ENCODE results near the gene ELF2. TPM values are rescaled to one million over a fixed set of nuclear protein-coding genes. Genes with fewer than 3 reads are reported as not detected.
"Not testable (repeated sequence)": the region's sequence is repeated elsewhere in the genome, so short reads cannot be mapped to it uniquely, and the experiment has no call there.

Gene ELF2
- total RNA-seq, 1 experiment from 2014 or later = 21.1 TPM

- DNase-seq (ENCODE audit: low read depth) = no peak
Observed at GRCh38 chr4:139024686-139025085, 152.3 kb downstream of the ELF2 start.

- no peak for DNase-seq (ENCODE audit: low read depth)
Observed at GRCh38 chr4:139022835-139023234, 154.2 kb downstream of the ELF2 start.

GRCh38 chr4:139021071-139021470 lies 155.9 kb downstream of the ELF2 start:
- not testable (repeated sequence) for DNase-seq (ENCODE audit: low read depth)

GRCh38 chr4:139020384-139020783 lies 156.6 kb downstream of the ELF2 start:
- DNase-seq (ENCODE audit: low read depth) = no peak

GRCh38 chr4:139018971-139019758 lies 157.9 kb downstream of the ELF2 start:
- DNase-seq (ENCODE audit: low read depth) = peak; percentile 79

- no peak for DNase-seq (ENCODE audit: low read depth)
Observed at GRCh38 chr4:139018501-139018900, 158.5 kb downstream of the ELF2 start.

- DNase-seq (ENCODE audit: low read depth) = no peak
Observed at GRCh38 chr4:139017861-139018260, 159.2 kb downstream of the ELF2 start.

- DNase-seq (ENCODE audit: low read depth) = peak; percentile 36
Observed at GRCh38 chr4:139015948-139016471, 161.0 kb downstream of the ELF2 start.

GRCh38 chr4:139015269-139015947 lies 161.6 kb downstream of the ELF2 start, which contains the start of gene NOCT:
Gene NOCT (plus strand): TSS chr4:139015781. CDS start chr4:139015982, 201 bp downstream.
- DNase-seq (ENCODE audit: low read depth) = peak; percentile 90

GRCh38 chr4:139014371-139015268 lies 162.4 kb downstream of the ELF2 start:
- peak; percentile 94 for DNase-seq (ENCODE audit: low read depth)

GRCh38 chr4:139011225-139011950 lies 165.6 kb downstream of the ELF2 start:
- no peak for DNase-seq (ENCODE audit: low read depth)

GRCh38 chr4:139009702-139010101 lies 167.3 kb downstream of the ELF2 start:
- DNase-seq (ENCODE audit: low read depth) = no peak

GRCh38 chr4:139008278-139008677 lies 168.7 kb downstream of the ELF2 start:
- not testable (repeated sequence) for DNase-seq (ENCODE audit: low read depth)

- no peak for DNase-seq (ENCODE audit: low read depth)
Observed at GRCh38 chr4:139007640-139008039, 169.4 kb downstream of the ELF2 start.

Other genes with a start within 250 kb of the ELF2 start
- gene NOCT, start 161.4 kb downstream of the ELF2 start, total RNA-seq (2014; rRNA removed) = 14.4 and 18.6 TPM in 2 replicates
- 1.8 and 2.1 TPM in 2 replicates for gene MGARP, start 103.0 kb upstream of the ELF2 start, total RNA-seq (2014; rRNA removed)
- gene NAA15, start 124.3 kb upstream of the ELF2 start, total RNA-seq (2014; rRNA removed) = 45.7 and 60.3 TPM in 2 replicates
- gene NDUFC1, start 125.3 kb upstream of the ELF2 start, total RNA-seq (2014; rRNA removed) = 34.4 and 48.5 TPM in 2 replicates